ENCODE data around the gene VPS11. TPM values are rescaled to one million over a fixed set of nuclear protein-coding genes. Genes with fewer than 3 reads are reported as not detected.
A peak's percentile ranks its signal among the peaks of the same experiment; 100 is the strongest.

Gene VPS11
- total RNA-seq, 1 donor from 2014 or later: 10.4 TPM

DNA sequence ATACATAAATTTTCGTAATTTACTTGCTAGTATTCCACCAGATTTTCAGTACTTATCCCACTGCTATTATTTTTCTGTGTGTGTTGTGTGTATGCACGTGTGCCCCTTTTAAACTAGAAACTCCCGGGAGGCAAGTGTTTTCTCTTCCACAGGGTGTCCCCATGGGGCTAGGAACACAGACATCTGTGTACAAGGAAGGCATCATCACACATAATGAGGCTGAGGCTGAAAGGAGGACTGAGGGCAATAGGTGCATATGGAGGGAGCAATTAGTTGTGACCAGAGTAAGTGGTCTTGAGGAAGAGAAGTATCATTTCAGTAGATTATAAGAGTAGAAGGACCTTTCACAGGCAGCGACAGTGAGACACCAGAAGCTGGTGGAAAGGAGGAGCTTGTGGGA is 36.2 kb downstream of the VPS11 start:
- H3K4me3 Mint-ChIP-seq: peak overlapping the region; percentile 93
- H3K4me3 ChIP-seq: no peak overlapping the region
- no peaks in the 10 kb centered on the region for H3K36me3 ChIP-seq
- no peak overlapping the region for H3K4me2 ChIP-seq
- H2AFZ ChIP-seq (replicated peaks): no peak overlapping the region
- H3K36me3 Mint-ChIP-seq: peaks cover 3% of the 10 kb centered on the region
- DNase-seq (ENCODE audit: low spot score): no peak
- peaks cover 15% of the 10 kb centered on the region for H3K27me3 ChIP-seq
- peaks cover 51% of the 10 kb centered on the region for H3K4me1 Mint-ChIP-seq
- no peaks in the 10 kb centered on the region for H3K9me3 ChIP-seq (ENCODE audit: low read depth)
- peaks cover 18% of the 10 kb centered on the region for H3K4me1 ChIP-seq
- no peak overlapping the region for H3K9ac ChIP-seq
- TF ChIP-seq CTCF (IDR thresholded peaks at IDR 0.05) (peak; percentile 7), EZH2 (IDR thresholded peaks at IDR 0.05) (no peak), EZH2phosphoT487 (IDR thresholded peaks at IDR 0.05) (no peak)
- H4K20me1 ChIP-seq (ENCODE audit: low read depth): peaks cover 4% of the 10 kb centered on the region
- peaks cover 33% of the 10 kb centered on the region for H3K79me2 ChIP-seq (ENCODE audit: low read depth)
- H3K27ac Mint-ChIP-seq: peak overlapping the region; percentile 85
- peaks cover 56% of the 10 kb centered on the region for H3F3A ChIP-seq (ENCODE audit: low read depth)
- no peak overlapping the region for H3K27ac ChIP-seq
- no peaks in the 10 kb centered on the region for H3K9me3 Mint-ChIP-seq
- H3K27me3 Mint-ChIP-seq (ENCODE audit: insufficient read depth, low read depth): peaks cover 2% of the 10 kb centered on the region

DNA sequence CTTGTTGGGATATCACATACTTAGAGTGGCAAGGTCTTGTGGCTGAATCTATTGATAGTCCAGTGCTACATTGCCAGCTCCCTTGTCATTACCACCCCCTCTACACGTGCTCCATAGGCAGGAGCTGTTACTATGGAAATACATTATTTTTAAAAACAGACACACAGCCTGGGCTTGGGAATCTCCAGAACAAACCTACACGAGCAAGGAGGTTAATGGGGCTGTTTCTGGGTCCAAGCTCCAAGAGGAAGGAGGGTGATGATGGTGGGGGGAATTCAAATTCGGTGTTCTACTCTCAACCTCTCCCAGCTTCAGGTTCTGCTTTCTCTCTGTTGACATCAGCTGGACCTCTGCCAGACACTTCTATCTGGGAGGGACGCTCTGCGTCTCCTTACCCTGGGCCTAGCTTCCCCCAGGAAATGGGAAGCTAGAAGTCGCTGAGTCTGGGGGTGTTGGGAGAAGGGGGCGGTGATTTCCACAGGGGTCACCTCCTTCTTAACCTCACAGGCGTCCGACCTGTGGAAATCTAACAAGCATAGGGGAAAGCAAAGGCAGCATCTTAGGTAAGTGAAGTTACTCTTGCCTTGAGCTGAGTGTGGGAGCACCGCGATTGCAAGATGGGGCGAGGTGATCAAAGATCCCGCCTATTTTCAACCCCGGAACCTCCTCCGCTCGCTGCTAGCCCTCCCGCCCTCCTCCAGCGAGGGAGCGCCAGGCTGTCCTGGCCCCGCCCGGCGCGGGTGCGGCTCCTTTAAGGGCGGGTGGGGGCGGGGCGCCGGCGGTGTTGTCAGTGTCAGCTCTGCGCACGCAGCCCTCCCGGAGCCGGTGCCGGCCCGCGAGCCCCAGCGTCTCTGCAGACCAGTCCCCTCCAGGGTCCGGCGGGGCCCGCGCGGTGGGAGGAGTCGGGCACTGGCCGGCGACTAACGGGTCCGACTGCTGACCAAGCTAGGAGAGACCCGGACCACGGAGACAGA is 39.2 kb downstream of the VPS11 start, which contains the start of gene C2CD2L:
C2CD2L (plus strand) TSS at position 781 of the 974 bp plus-strand sequence. CDS start 398 bp downstream, outside the sequence.
- H3K9me3 Mint-ChIP-seq: no peaks in the 10 kb centered on the region
- no peaks in the 10 kb centered on the region for H3K36me3 ChIP-seq
- peaks cover 4% of the 10 kb centered on the region for H3K36me3 Mint-ChIP-seq
- no peak within 1 kb of the TSS for H3K27ac ChIP-seq
- TF ChIP-seq EZH2 (IDR thresholded peaks at IDR 0.05) (no peak), EZH2phosphoT487 (IDR thresholded peaks at IDR 0.05) (no peak), CTCF (IDR thresholded peaks at IDR 0.05) (no peak)
- H3K4me1 ChIP-seq: peaks cover 9% of the 10 kb centered on the region
- peaks cover 12% of the 10 kb centered on the region for H3K79me2 ChIP-seq (ENCODE audit: low read depth)
- H2AFZ ChIP-seq (replicated peaks): peak within 1 kb of the TSS; percentile 88
- peak; percentile 95 for DNase-seq (ENCODE audit: low spot score)
- H3K9me3 ChIP-seq (ENCODE audit: low read depth): no peaks in the 10 kb centered on the region
- H3K4me3 ChIP-seq: peak within 1 kb of the TSS; percentile 97
- H3K9ac ChIP-seq: peak within 1 kb of the TSS; percentile 38
- peaks cover 47% of the 10 kb centered on the region for H3F3A ChIP-seq (ENCODE audit: low read depth)
- peaks cover 4% of the 10 kb centered on the region for H4K20me1 ChIP-seq (ENCODE audit: low read depth)
- H3K4me2 ChIP-seq: peak within 1 kb of the TSS; percentile 99
- peak within 1 kb of the TSS; percentile 92 for H3K4me3 Mint-ChIP-seq
- peaks cover 38% of the 10 kb centered on the region for H3K4me1 Mint-ChIP-seq
- H3K27me3 Mint-ChIP-seq (ENCODE audit: insufficient read depth, low read depth): peaks cover 2% of the 10 kb centered on the region
- peaks cover 15% of the 10 kb centered on the region for H3K27me3 ChIP-seq
- H3K27ac Mint-ChIP-seq: peak within 1 kb of the TSS; percentile 89

DNA sequence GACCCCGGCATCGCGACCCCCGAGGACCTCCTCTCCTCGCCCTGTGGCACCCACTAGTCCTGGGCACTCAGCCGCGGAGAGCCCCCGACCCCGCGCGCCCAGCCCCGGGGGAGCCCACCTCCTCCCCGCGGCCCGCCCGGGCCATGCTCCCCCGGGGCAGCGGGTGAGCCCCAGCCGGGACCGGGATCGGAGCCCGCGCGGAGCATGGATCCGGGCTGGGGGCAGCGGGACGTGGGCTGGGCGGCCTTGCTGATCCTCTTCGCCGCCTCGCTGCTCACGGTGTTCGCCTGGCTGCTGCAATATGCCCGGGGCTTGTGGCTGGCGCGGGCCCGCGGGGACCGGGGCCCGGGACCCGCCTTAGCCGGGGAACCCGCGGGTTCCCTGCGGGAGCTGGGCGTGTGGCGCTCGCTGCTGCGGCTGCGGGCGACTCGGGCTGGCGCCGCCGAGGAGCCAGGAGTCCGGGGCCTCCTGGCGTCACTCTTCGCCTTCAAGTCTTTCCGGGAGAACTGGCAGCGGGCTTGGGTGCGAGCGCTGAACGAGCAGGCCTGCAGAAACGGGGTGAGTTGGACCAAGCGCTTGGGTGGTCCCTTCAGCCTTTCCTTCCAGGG is 40.0 kb downstream of the VPS11 start:
- peak overlapping the region; percentile 88 for H2AFZ ChIP-seq (replicated peaks)

More for the DNA sequence above, 40.0 kb downstream of the VPS11 start:
- Mint-ChIP-seq H3K4me3 (peak overlapping the region; percentile 92), H3K4me1 (peaks cover 34% of the 10 kb centered on the region), H3K27ac (no peak overlapping the region), H3K27me3 (ENCODE audit: insufficient read depth, low read depth) (peaks cover 2% of the 10 kb centered on the region), H3K9me3 (no peaks in the 10 kb centered on the region), H3K36me3 (peaks cover 4% of the 10 kb centered on the region)
- TF ChIP-seq CTCF (IDR thresholded peaks at IDR 0.05) (no peak), EZH2 (IDR thresholded peaks at IDR 0.05) (peak; percentile 44)
- Histone ChIP-seq H3K27ac (no peak overlapping the region), H3K27me3 (peaks cover 15% of the 10 kb centered on the region), H3K4me1 (peaks cover 9% of the 10 kb centered on the region), H3K9me3 (ENCODE audit: low read depth) (no peaks in the 10 kb centered on the region), H4K20me1 (ENCODE audit: low read depth) (peaks cover 4% of the 10 kb centered on the region), H3K4me3 (peak overlapping the region; percentile 97), H3K36me3 (no peaks in the 10 kb centered on the region), H3F3A (ENCODE audit: low read depth) (peaks cover 41% of the 10 kb centered on the region), H3K4me2 (peak overlapping the region; percentile 99), H3K79me2 (ENCODE audit: low read depth) (peaks cover 12% of the 10 kb centered on the region), H3K9ac (peak overlapping the region; percentile 38)
- peak; percentile 52 for DNase-seq (ENCODE audit: low spot score)

Measured in neural progenitor cell (in vitro differentiated cells).